ENCODE data around the gene S100G. TPM values are rescaled to one million over a fixed set of nuclear protein-coding genes. Genes with fewer than 3 reads are reported as not detected.
"Not testable (repeated sequence)": the region's sequence is repeated elsewhere in the genome, so short reads cannot be mapped to it uniquely, and the experiment has no call there.

S100G gene, protein sequence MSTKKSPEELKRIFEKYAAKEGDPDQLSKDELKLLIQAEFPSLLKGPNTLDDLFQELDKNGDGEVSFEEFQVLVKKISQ
- polyA plus RNA-seq (2013, experiment 1 of 2) = not detected
- polyA plus RNA-seq (2013, experiment 2 of 2) = not detected

DNA sequence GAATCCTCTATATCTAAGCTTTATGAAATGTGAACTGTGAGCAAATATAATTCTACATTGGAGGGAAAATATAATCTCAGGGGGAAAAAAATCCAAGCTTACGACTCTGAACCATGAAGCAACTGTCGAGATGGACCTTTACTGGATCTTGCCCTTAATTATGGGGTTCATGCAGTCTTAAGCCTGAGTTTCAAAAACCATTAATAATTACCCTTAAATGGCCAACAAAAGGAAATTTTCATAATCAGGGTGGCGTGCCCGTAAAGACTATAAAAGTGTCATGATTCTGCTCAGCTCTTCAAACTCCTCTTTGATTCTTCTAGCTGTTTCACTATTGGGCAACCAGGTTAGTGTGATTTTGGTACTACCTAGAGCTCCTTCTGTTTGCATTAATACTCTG is at the start of gene S100G:
Gene S100G (plus strand): TSS at position 301 of the 400 bp plus-strand sequence. CDS start 849 bp downstream, outside the sequence.
- H3K27ac ChIP-seq (ENCODE audit: low read depth, low read length, severe bottlenecking) = no peak within 1 kb of the TSS
- H3K36me3 ChIP-seq (ENCODE audit: control insufficient read depth, insufficient read depth, low read length) = peaks cover 3% of the 10 kb centered on the region
- H3K9me3 ChIP-seq (ENCODE audit: control insufficient read depth, low read length) = no peaks in the 10 kb centered on the region
- no peaks in the 10 kb centered on the region for H3K4me1 ChIP-seq (ENCODE audit: control insufficient read depth, insufficient read depth, low read length, poor library complexity, severe bottlenecking)
- no peak within 1 kb of the TSS for H3K4me3 ChIP-seq (ENCODE audit: extremely low read depth, insufficient read depth, low read length, poor library complexity, severe bottlenecking)
- 100% methylated on average over 1 of the region's 4 CpGs; no CpG with 5 or more reads in 1 of the 2 experiments for WGBS, 2 experiments (ENCODE audit: insufficient coverage in 2 of 2)

GRCh38 chrX:16601885-16602284 is 48.1 kb upstream of the S100G start:
- 90% methylated on average over 2 of the region's 4 CpGs; no CpG with 5 or more reads in 1 of the 2 experiments for WGBS, 2 experiments (ENCODE audit: insufficient coverage in 2 of 2)
- Histone ChIP-seq H3K9me3 (ENCODE audit: control insufficient read depth, low read length) (no peaks in the 10 kb centered on the region), H3K4me1 (ENCODE audit: control insufficient read depth, insufficient read depth, low read length, poor library complexity, severe bottlenecking) (peaks cover 6% of the 10 kb centered on the region)

DNA sequence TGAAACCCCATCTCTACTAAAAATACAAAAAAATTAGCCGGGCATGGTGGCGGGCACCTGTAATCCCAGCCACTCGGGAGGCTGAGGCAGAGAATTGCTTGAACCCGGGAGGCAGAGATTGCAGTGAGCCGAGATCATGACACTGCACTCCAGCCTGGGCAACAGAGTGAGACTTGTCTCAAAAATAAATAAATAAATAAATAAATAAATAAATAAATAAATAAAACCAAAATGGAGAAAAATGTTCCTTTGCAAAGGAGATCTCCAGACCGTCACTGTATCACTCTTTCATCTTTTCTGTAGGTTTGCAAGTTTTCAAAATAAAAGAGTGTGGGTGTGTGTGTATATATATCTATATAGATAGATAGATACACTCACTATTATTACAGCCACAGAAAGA is 46.7 kb upstream of the S100G start:
- H3K4me3 ChIP-seq (ENCODE audit: extremely low read depth, insufficient read depth, low read length, poor library complexity, severe bottlenecking); H3K27ac ChIP-seq (ENCODE audit: low read depth, low read length, severe bottlenecking); H3K4me1 ChIP-seq (ENCODE audit: control insufficient read depth, insufficient read depth, low read length, poor library complexity, severe bottlenecking); H3K9me3 ChIP-seq (ENCODE audit: control insufficient read depth, low read length): not testable (repeated sequence)
- no CpG with 5 or more reads among the region's 6 CpGs for WGBS, 2 experiments (ENCODE audit: insufficient coverage in 2 of 2)
- peaks cover 18% of the 10 kb centered on the region for H3K36me3 ChIP-seq (ENCODE audit: control insufficient read depth, insufficient read depth, low read length)

More at GRCh38 chrX:16601885-16602284, 48.1 kb upstream of the S100G start:
- H3K27ac ChIP-seq (ENCODE audit: low read depth, low read length, severe bottlenecking) = no peak overlapping the region
- H3K4me3 ChIP-seq (ENCODE audit: extremely low read depth, insufficient read depth, low read length, poor library complexity, severe bottlenecking) = no peak overlapping the region
- H3K36me3 ChIP-seq (ENCODE audit: control insufficient read depth, insufficient read depth, low read length) = peaks cover 15% of the 10 kb centered on the region

- WGBS, 2 experiments (ENCODE audit: insufficient coverage in 2 of 2) = 100% methylated on average over 1 of the region's 4 CpGs; no CpG with 5 or more reads in 1 of the 2 experiments
- Histone ChIP-seq H3K9me3 (ENCODE audit: control insufficient read depth, low read length) (no peaks in the 10 kb centered on the region), H3K27ac (ENCODE audit: low read depth, low read length, severe bottlenecking) (no peak overlapping the region), H3K4me3 (ENCODE audit: extremely low read depth, insufficient read depth, low read length, poor library complexity, severe bottlenecking) (no peak overlapping the region), H3K36me3 (ENCODE audit: control insufficient read depth, insufficient read depth, low read length) (peaks cover 18% of the 10 kb centered on the region), H3K4me1 (ENCODE audit: control insufficient read depth, insufficient read depth, low read length, poor library complexity, severe bottlenecking) (peaks cover 6% of the 10 kb centered on the region)
Observed at GRCh38 chrX:16603822-16604221, 46.1 kb upstream of the S100G start.

DNA sequence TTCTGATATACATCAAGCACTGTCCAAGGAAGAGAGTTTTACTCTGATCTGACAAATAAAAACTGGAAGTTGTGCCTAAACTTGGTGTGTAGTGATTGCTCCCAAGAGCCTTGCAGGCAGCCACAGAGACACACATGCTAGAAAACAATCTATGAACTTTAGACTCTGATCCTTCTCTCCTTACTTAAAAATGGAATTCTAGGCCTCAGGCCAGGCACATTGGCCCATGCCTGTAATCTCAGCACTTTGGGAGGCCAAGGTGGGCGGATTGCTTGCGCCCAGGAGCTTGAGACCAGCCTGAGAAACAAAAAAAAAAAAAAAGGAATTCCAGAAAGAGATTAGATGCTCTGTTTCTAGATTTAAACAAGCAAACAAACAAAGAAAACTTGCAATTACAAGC is 45.6 kb upstream of the S100G start:
- Histone ChIP-seq H3K36me3 (ENCODE audit: control insufficient read depth, insufficient read depth, low read length) (peaks cover 18% of the 10 kb centered on the region), H3K9me3 (ENCODE audit: control insufficient read depth, low read length) (no peaks in the 10 kb centered on the region), H3K4me1 (ENCODE audit: control insufficient read depth, insufficient read depth, low read length, poor library complexity, severe bottlenecking) (peaks cover 6% of the 10 kb centered on the region), H3K27ac (ENCODE audit: low read depth, low read length, severe bottlenecking) (no peak overlapping the region), H3K4me3 (ENCODE audit: extremely low read depth, insufficient read depth, low read length, poor library complexity, severe bottlenecking) (no peak overlapping the region)
- no CpG with 5 or more reads among the region's 2 CpGs for WGBS, 2 experiments (ENCODE audit: insufficient coverage in 2 of 2)

- peaks cover 22% of the 10 kb centered on the region for H3K36me3 ChIP-seq (ENCODE audit: control insufficient read depth, insufficient read depth, low read length)
- H3K4me1 ChIP-seq (ENCODE audit: control insufficient read depth, insufficient read depth, low read length, poor library complexity, severe bottlenecking) = peaks cover 6% of the 10 kb centered on the region
- no CpG with 5 or more reads among the region's 4 CpGs for WGBS, 2 experiments (ENCODE audit: insufficient coverage in 2 of 2)
- no peaks in the 10 kb centered on the region for H3K9me3 ChIP-seq (ENCODE audit: control insufficient read depth, low read length)
- H3K4me3 ChIP-seq (ENCODE audit: extremely low read depth, insufficient read depth, low read length, poor library complexity, severe bottlenecking) = no peak overlapping the region
- no peak overlapping the region for H3K27ac ChIP-seq (ENCODE audit: low read depth, low read length, severe bottlenecking)
Observed at GRCh38 chrX:16606142-16606720, 43.7 kb upstream of the S100G start.

- WGBS, 2 experiments (ENCODE audit: insufficient coverage in 2 of 2) = no CpG with 5 or more reads among the region's 1 CpG
- H3K27ac ChIP-seq (ENCODE audit: low read depth, low read length, severe bottlenecking) = no peak overlapping the region
- no peaks in the 10 kb centered on the region for H3K4me1 ChIP-seq (ENCODE audit: control insufficient read depth, insufficient read depth, low read length, poor library complexity, severe bottlenecking)
- no peaks in the 10 kb centered on the region for H3K9me3 ChIP-seq (ENCODE audit: control insufficient read depth, low read length)
- peaks cover 22% of the 10 kb centered on the region for H3K36me3 ChIP-seq (ENCODE audit: control insufficient read depth, insufficient read depth, low read length)
- H3K4me3 ChIP-seq (ENCODE audit: extremely low read depth, insufficient read depth, low read length, poor library complexity, severe bottlenecking) = no peak overlapping the region
Observed at GRCh38 chrX:16610121-16610621, 39.8 kb upstream of the S100G start.

GRCh38 chrX:16610654-16611053 is 39.3 kb upstream of the S100G start:
- H3K27ac ChIP-seq (ENCODE audit: low read depth, low read length, severe bottlenecking); H3K4me3 ChIP-seq (ENCODE audit: extremely low read depth, insufficient read depth, low read length, poor library complexity, severe bottlenecking); H3K4me1 ChIP-seq (ENCODE audit: control insufficient read depth, insufficient read depth, low read length, poor library complexity, severe bottlenecking); H3K9me3 ChIP-seq (ENCODE audit: control insufficient read depth, low read length): not testable (repeated sequence)
- WGBS, 2 experiments (ENCODE audit: insufficient coverage in 2 of 2) = no CpG with 5 or more reads among the region's 3 CpGs
- peaks cover 20% of the 10 kb centered on the region for H3K36me3 ChIP-seq (ENCODE audit: control insufficient read depth, insufficient read depth, low read length)

DNA sequence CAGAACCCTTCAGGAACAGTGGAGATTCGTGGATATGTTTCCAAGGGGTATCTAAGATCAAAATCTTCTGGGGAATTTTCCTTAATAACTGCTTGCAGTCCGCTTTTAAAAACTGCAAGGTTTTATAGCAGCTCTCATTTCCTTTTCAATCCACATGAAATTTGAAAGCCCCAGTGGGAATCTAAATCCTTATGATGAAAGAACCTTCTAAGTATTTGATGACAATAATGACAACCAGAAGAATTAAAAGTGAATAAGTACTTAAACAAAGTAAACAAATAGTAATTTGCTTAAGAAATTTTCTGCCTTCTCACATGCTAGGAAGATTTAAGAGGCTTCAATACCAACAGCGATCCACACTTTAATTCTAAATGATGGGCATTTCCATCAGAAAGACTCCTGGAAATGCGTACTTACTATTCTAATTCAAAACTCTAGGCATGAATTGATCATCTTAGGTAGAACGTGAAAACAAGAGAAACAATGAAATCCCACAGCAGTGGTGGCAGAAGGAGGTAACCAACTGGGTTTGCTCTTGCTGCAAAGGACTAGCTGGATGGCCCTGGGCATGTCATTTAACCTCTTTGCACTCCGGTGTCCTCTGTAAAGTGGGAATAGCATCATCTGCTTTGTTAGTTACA is 37.6 kb upstream of the S100G start:
- no peak overlapping the region for H3K27ac ChIP-seq (ENCODE audit: low read depth, low read length, severe bottlenecking)
- no peaks in the 10 kb centered on the region for H3K9me3 ChIP-seq (ENCODE audit: control insufficient read depth, low read length)
- H3K36me3 ChIP-seq (ENCODE audit: control insufficient read depth, insufficient read depth, low read length) = peaks cover 13% of the 10 kb centered on the region
- no peaks in the 10 kb centered on the region for H3K4me1 ChIP-seq (ENCODE audit: control insufficient read depth, insufficient read depth, low read length, poor library complexity, severe bottlenecking)
- H3K4me3 ChIP-seq (ENCODE audit: extremely low read depth, insufficient read depth, low read length, poor library complexity, severe bottlenecking) = no peak overlapping the region
- whole genome bisulfite sequencing, 2 experiments (ENCODE audit: insufficient coverage in 2 of 2) = 30 to 42% methylated on average over 2 to 3 of the region's 6 CpGs

GRCh38 chrX:16617382-16617781 is 32.6 kb upstream of the S100G start:
- WGBS, 2 experiments (ENCODE audit: insufficient coverage in 2 of 2) = no CpG with 5 or more reads among the region's 1 CpG
- Histone ChIP-seq H3K27ac (ENCODE audit: low read depth, low read length, severe bottlenecking) (no peak overlapping the region), H3K4me3 (ENCODE audit: extremely low read depth, insufficient read depth, low read length, poor library complexity, severe bottlenecking) (no peak overlapping the region), H3K9me3 (ENCODE audit: control insufficient read depth, low read length) (no peaks in the 10 kb centered on the region), H3K36me3 (ENCODE audit: control insufficient read depth, insufficient read depth, low read length) (peaks cover 24% of the 10 kb centered on the region), H3K4me1 (ENCODE audit: control insufficient read depth, insufficient read depth, low read length, poor library complexity, severe bottlenecking) (no peaks in the 10 kb centered on the region)

DNA sequence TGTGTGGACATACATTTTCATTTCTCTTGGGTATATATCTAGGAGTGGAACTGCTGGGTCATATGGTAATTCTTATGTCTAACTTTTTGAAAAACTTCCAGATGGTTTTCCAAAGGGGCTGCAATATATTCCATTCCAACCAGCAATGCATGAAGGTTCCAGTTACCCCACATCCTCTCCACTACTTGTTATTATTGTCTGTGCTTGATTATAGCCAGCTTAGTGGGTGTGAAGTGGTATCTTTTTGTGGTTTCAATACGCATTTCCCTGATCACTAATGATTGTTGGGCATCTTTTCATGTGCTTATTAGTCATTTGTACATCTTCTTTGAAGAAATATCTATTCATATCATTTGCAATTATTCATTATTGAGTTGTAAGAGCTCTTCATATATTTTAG is 31.5 kb upstream of the S100G start:
- H3K4me1 ChIP-seq (ENCODE audit: control insufficient read depth, insufficient read depth, low read length, poor library complexity, severe bottlenecking) = no peaks in the 10 kb centered on the region
- H3K27ac ChIP-seq (ENCODE audit: low read depth, low read length, severe bottlenecking) = no peak overlapping the region
- no CpG with 5 or more reads among the region's 1 CpG for WGBS, 2 experiments (ENCODE audit: insufficient coverage in 2 of 2)
- no peaks in the 10 kb centered on the region for H3K9me3 ChIP-seq (ENCODE audit: control insufficient read depth, low read length)
- peaks cover 24% of the 10 kb centered on the region for H3K36me3 ChIP-seq (ENCODE audit: control insufficient read depth, insufficient read depth, low read length)
- H3K4me3 ChIP-seq (ENCODE audit: extremely low read depth, insufficient read depth, low read length, poor library complexity, severe bottlenecking) = no peak overlapping the region
